Left hindlimb (tissue), 1 donor: ENCODE data around the gene TADA2B.
"Not testable (repeated sequence)": the region's sequence is repeated elsewhere in the genome, so short reads cannot be mapped to it uniquely, and the experiment has no call there.

Experiments
- DNase-seq: peaks from one replicate; pipeline ENCODE4 v3.0.0-alpha.2; 2018

The TADA2B gene

GRCh38 chr4:7061815-7062214 lies 18.6 kb downstream of the TADA2B start:
- DNase-seq, result no peak

- no peak for DNase-seq
Measured at GRCh38 chr4:7062816-7063215, 19.6 kb downstream of the TADA2B start.

GRCh38 chr4:7063362-7063761 lies 20.2 kb downstream of the TADA2B start:
- DNase-seq, result no peak

GRCh38 chr4:7066006-7066405 lies 22.8 kb downstream of the TADA2B start:
- DNase-seq, result no peak

GRCh38 chr4:7066493-7066892 lies 23.3 kb downstream of the TADA2B start:
- no peak for DNase-seq

- no peak for DNase-seq
Measured at GRCh38 chr4:7067126-7067451, 23.9 kb downstream of the TADA2B start.

GRCh38 chr4:7067452-7068278 lies 24.5 kb downstream of the TADA2B start, which contains the start of gene GRPEL1:
GRPEL1 (minus strand) TSS chr4:7068064; CDS start chr4:7068032, 32 bp downstream.
- peak; percentile 100 for DNase-seq

- DNase-seq, result no peak
Measured at GRCh38 chr4:7068279-7068842, 25.2 kb downstream of the TADA2B start.

- no peak for DNase-seq
Measured at GRCh38 chr4:7068883-7069282, 25.7 kb downstream of the TADA2B start.

- peak; percentile 77 for DNase-seq
Measured at GRCh38 chr4:7070729-7071511, 27.7 kb downstream of the TADA2B start.

GRCh38 chr4:7073059-7073458 lies 29.9 kb downstream of the TADA2B start:
- DNase-seq, result no peak

- DNase-seq, result no peak
Measured at GRCh38 chr4:7073526-7074390, 30.6 kb downstream of the TADA2B start.

- no peak for DNase-seq
Measured at GRCh38 chr4:7074426-7074825, 31.3 kb downstream of the TADA2B start.

- DNase-seq, result no peak
Measured at GRCh38 chr4:7075962-7076695, 33.0 kb downstream of the TADA2B start.

GRCh38 chr4:7076696-7077082 lies 33.5 kb downstream of the TADA2B start:
- no peak for DNase-seq

GRCh38 chr4:7077371-7077770 lies 34.2 kb downstream of the TADA2B start:
- no peak for DNase-seq

- DNase-seq, result no peak
Measured at GRCh38 chr4:7078025-7078424, 34.9 kb downstream of the TADA2B start.

- not testable (repeated sequence) for DNase-seq
Measured at GRCh38 chr4:7079483-7079882, 36.3 kb downstream of the TADA2B start.

GRCh38 chr4:7079909-7080308 lies 36.7 kb downstream of the TADA2B start:
- not testable (repeated sequence) for DNase-seq

- DNase-seq, result no peak
Measured at GRCh38 chr4:7083597-7084563, 40.7 kb downstream of the TADA2B start.

GRCh38 chr4:7084564-7084961 lies 41.4 kb downstream of the TADA2B start:
- not testable (repeated sequence) for DNase-seq
